GM12873 (cell line): ENCODE results near the gene DGCR2.

Experiments used
- TF ChIP-seq, protein P1 (sequence below): IDR thresholded peaks from 2 replicates; pipeline ENCODE4 v1.5.1; 2012; ENCODE audit warnings: low read depth, mild to moderate bottlenecking, moderate library complexity, low read length, control low read depth; ENCODE audit not compliant: insufficient read depth; ENCODE audit errors: missing control alignments

Gene DGCR2

DNA sequence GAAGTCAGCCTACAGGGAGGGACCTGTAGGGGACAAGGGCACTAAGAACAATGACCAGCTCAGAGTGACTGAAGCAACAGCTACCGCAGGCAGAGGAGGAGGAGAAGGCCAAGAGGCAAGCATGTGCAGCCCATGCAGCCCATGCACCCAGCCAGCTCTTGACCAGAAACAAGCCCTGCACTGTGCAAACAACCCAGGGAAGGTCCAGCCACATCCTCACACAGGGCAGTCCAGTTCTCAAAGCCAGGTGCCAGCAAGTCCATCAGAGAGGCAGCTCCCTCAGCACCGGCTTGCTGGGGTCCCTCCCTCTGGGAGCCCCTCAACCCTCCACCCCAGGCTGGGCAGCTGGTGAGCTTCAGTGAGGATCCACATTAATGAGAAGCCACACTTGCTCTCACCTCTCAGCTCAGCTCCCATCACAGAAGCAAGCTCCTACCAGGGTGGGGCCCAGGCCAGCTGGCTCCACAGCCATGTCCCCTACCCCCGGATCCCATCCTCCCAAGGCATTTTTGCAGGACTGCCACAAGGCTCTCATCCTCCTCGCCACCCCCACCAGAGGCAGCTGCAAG lies 7.1 kb downstream of the DGCR2 start:
- TF ChIP-seq, protein P1, sequence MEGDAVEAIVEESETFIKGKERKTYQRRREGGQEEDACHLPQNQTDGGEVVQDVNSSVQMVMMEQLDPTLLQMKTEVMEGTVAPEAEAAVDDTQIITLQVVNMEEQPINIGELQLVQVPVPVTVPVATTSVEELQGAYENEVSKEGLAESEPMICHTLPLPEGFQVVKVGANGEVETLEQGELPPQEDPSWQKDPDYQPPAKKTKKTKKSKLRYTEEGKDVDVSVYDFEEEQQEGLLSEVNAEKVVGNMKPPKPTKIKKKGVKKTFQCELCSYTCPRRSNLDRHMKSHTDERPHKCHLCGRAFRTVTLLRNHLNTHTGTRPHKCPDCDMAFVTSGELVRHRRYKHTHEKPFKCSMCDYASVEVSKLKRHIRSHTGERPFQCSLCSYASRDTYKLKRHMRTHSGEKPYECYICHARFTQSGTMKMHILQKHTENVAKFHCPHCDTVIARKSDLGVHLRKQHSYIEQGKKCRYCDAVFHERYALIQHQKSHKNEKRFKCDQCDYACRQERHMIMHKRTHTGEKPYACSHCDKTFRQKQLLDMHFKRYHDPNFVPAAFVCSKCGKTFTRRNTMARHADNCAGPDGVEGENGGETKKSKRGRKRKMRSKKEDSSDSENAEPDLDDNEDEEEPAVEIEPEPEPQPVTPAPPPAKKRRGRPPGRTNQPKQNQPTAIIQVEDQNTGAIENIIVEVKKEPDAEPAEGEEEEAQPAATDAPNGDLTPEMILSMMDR: no peak

DNA sequence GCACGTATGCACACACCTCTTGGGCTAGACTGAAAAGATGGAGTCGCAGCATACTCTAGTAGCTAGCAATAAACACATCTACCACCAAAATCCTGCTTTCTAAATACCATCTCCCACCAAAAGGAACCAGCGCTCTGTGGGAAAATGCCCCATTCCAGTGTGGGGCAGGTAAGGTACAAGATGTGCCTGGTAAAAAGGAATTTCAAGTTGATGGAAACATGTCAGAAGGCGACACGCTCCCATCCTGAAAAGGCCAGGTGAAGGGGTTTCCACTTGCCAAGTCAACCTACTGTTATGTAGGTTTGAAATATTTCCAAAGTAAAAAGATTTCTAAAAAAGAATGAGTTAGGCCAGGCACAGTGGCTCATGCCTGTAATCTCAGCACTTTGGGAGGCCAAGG lies 8.8 kb downstream of the DGCR2 start:
- TF ChIP-seq, protein P1: no peak

DNA sequence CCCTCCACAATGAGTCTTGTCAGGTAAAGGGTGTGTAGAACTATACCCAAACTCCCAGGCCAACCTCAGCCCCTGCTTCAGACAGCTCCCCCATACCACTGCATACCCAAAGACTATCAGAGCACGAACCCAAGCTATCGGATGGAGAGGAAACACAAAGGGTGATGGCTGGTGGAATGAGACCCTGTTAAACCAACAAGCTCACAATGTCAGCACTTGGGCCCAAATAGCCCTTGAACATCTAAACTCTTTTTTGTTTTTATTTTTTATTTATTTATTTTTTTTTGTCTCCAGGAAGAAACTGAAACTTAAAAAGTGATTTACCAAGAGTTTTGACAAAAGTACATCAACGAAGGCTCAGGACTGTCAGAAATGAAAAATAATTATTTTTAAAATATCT lies 10.6 kb downstream of the DGCR2 start:
- TF ChIP-seq, protein P1: no peak

DNA sequence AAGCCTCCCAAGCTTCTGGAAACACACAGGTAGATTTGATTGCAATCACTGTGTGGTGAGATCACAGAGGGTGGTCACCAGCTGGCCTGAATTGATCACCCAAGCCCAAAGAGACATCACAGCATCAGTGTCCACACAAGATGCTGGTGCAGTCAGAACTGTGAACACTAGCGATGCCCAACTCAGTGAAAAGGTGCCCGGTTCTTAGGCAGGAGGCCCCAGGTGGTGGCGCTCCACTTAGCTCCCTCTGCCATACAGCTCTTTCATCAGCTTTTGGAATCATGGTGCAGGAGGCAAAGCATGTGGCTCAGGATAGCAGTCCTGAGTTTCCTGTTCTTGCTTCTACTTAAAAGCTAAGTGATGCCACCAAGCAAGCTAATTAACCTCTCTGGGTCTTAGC lies 11.1 kb downstream of the DGCR2 start:
- TF ChIP-seq, protein P1: no peak

DNA sequence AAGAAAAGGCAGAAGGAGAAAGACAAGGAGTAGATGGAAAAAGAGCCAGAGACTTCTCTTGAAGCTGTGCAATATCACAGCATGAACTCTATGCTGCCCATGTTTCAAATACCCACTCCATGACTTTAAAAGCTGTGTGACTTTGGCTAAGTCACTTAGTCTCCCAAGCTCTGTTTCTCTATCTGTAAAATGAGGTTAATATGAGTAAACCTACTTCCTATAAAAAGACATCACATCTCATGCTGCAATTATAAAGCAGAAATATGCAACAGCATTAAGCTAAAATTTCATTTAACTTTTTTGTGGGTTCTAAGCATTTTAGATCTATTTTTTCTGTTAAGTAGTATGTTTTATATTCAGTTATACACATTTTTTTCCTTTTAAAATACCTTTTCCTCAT lies 11.6 kb downstream of the DGCR2 start:
- TF ChIP-seq, protein P1: no peak

DNA sequence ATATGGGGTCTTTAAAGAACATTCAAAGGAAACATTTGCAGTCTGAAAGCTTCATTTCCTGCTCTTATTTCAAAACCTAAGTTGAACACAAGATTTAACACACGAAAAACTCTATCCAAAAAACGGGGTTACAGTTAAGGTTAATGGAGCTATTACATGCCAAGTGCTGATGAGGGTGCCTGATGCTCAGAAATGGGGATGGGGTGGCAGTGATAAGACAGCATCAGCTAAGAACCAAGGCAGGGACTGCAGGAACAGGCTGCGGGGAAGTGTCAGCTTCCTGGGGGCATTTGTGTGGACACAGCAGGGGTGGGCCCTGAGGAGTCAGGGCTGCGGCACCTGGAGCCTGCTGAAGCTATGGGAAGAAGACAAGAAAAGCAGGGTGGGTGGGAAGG lies 12.2 kb downstream of the DGCR2 start:
- TF ChIP-seq, protein P1: no peak

DNA sequence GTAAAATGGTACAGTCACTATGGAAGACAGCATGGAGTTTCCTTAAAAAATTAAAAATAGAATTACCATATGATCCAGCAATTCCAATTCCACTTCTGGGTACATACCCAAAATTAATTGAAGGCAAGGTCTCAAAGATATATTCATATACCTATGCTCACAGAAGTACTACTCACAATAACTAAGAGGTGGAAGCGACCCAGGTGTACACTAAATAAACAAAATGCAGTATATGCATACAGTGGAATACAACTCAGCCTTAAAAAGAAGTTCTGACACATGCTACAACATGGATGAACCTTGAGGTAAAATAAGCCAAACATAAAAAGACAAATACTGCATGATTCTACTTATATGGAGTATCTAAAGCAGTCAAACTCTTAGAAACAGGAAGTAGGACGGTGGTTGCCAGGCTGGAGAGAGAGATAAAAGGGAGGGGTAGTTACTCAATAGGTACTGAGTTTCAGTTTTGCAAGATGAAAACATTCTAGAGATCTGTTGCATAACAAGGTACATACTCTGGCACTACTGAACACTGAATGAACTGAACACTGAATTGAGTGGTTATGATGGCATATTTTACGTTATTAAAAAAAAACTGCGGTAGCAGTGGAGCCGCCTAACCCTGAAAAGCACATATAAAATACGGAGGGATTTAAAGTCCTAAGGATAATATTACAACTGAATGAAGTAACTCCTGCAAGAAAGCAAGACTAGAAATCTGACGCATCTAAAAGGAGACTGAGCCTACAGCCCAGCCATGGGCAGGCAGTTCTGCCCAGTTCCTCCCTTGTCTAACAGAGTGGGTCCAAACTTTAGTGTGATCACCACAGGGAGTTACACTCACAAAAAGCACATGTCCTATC lies 12.8 kb downstream of the DGCR2 start:
- TF ChIP-seq, protein P1: no peak
